Spleen (tissue), 11 donors: ENCODE data around the gene PCNX1. TPM values are rescaled to one million over a fixed set of nuclear protein-coding genes. Genes with fewer than 3 reads are reported as not detected.

Source experiments
- DNase-seq: peaks from one replicate; pipeline ENCODE4 v3.0.0-alpha.2; 2020
- H3K27ac ChIP-seq, 8 donors: fragments of 200-600 bp; sonication (generic) in 7 of 8; 1 replicate in 4 of 8; 2 replicates in 4 of 8; pipeline versions ENCODE4 v1.5.0 to v1.8.0; 2016 to 2021; ENCODE audit warnings: inconsistent platforms in 4 of 8, mild to moderate bottlenecking in 4 of 8, moderate library complexity in 1 of 8
- H3K27me3 ChIP-seq, 7 donors: fragments of 200-600 bp; sonication (generic) in 6 of 7; replicated peaks in 1 of 7; 1 replicate in 4 of 7; 2 replicates in 3 of 7; pipeline versions ENCODE4 v1.5.0 to v1.8.0; 2016 to 2021; ENCODE audit warnings: inconsistent platforms in 3 of 7, mild to moderate bottlenecking in 1 of 7
- H3K36me3 ChIP-seq, 6 donors: fragments of 200-600 bp; sonication (generic) in 5 of 6; 1 replicate in 4 of 6; 2 replicates in 2 of 6; pipeline versions ENCODE4 v1.5.0 to v1.8.0; 2016 to 2021; ENCODE audit warnings: inconsistent platforms in 2 of 6
- H3K4me1 ChIP-seq, 6 donors: fragments of 200-600 bp; sonication (generic) in 5 of 6; 1 replicate in 3 of 6; 2 replicates in 3 of 6; pipeline versions ENCODE4 v1.5.0 to v1.8.0; 2016 to 2021; ENCODE audit warnings: inconsistent platforms in 3 of 6
- H3K4me3 ChIP-seq, 8 donors: fragments of 200-600 bp; sonication (generic) in 7 of 8; 1 replicate in 4 of 8; 2 replicates in 4 of 8; pipeline versions ENCODE4 v1.5.0 to v1.8.0; 2016 to 2021; ENCODE audit warnings: inconsistent platforms in 4 of 8, mild to moderate bottlenecking in 4 of 8, moderate library complexity in 2 of 8
- H3K9me3 ChIP-seq, 8 donors: fragments of 200-600 bp; sonication (generic) in 7 of 8; 1 replicate in 4 of 8; 2 replicates in 4 of 8; pipeline versions ENCODE4 v1.5.0 to v1.8.0; 2016 to 2021; ENCODE audit warnings: inconsistent platforms in 4 of 8
- POLR2A ChIP-seq, 3 donors: fragments of 450-650 bp; IDR thresholded peaks; one replicate each; pipeline ENCODE4 v1.5.1; 2017; ENCODE audit warnings: antibody characterized with exemption in 3 of 3, mild to moderate bottlenecking in 1 of 3
- POLR2AphosphoS5 ChIP-seq, 3 donors: sonication (generic); formaldehyde crosslinking; IDR thresholded peaks; one replicate each; pipeline ENCODE4 v1.5.1; 2017; ENCODE audit warnings: antibody characterized with exemption in 3 of 3
- WGBS, 5 donors: extraction: QIAGEN DNeasy Blood & Tissue Kit in 3 of 5; methylation state at CpG; one replicate each; pipeline versions ENCODE4 v1.1.5 to v1.1.7; 2013 to 2018; 5-methylcytosine and 5-hydroxymethylcytosine counted together
- intact Hi-C: fragments of 100-400 bp; cut with DNase I; formaldehyde crosslinking; loops from one replicate; pipeline ENCODE4 v1.15.0; 2023; ENCODE audit warnings: low total_unique reads
- polyA plus RNA-seq, 3 donors: library from polyadenylated mRNA; stranded (reverse); fragments of 200-250 nt; gene quantifications; one replicate each; pipeline ENCODE4 v1.2.1, GENCODE V29; 2013
- total RNA-seq, 7 donors: library from RNA; depleted of rRNA in 3 of 7; stranded (reverse); fragments of >200 nt in 3 of 7; fragmentation: NEBNext Ultra II Directional in 4 of 7; extraction: Animal tissue kit (Norgen Biotek cat#: 25700) in 4 of 7; gene quantifications; one replicate each; pipeline versions ENCODE4 v1.1.0 to v1.2.1, GENCODE V29; 2016 to 2021
- TF ChIP-seq, protein P1 (sequence below), 11 experiments: fragments of 200-600 bp in 7 of 11; fragments of 450-650 bp in 4 of 11; sonication (generic) in 4 of 11; IDR thresholded peaks in 8 of 11; conservative IDR thresholded peaks in 3 of 11; 1 replicate in 7 of 11; 2 replicates in 4 of 11; pipeline versions ENCODE4 v1.4.0 to v1.8.0; 2016 to 2021; ENCODE audit warnings: antibody characterized with exemption in 11 of 11, inconsistent platforms in 4 of 11, mild to moderate bottlenecking in 1 of 11
- donor health status: healthy with polysubstance abuse.
- donor health status: DM: no; HTN: no; CAD: no; lungs with moderate emphysema.
- donor health status: DM: no; HTN: no; CAD: no.
- donor health status: Bipolar disorder and iron deficiency.
- donor health status: healthy.
- donor health status: DM: no; HTN: no; CAD: no.
- donor health status: DM: yes; HTN: yes; CAD: no.

PCNX1 gene
- total and polyA plus RNA-seq, 10 donors: 4.0 to 149 (median 100) TPM

GRCh38 chr14:70956511-70956910 lies 49.3 kb downstream of the PCNX1 start:
- H3K27ac ChIP-seq: no peak overlapping the region
- DNase-seq: no peak
- 81 to 89% (median 88%) methylated on average over 3 of the region's 3 CpGs for WGBS, 5 donors
- peaks cover 6 to 37% (median 19%) of the 10 kb centered on the region in 6 donors for H3K4me1 ChIP-seq
- no peaks in the 10 kb centered on the region for H3K9me3 ChIP-seq
- H3K27me3 ChIP-seq: no peaks in the 10 kb centered on the region
- H3K4me3 ChIP-seq: no peak overlapping the region
- peaks cover 0 to 28% (median 5%) of the 10 kb centered on the region in 6 donors for H3K36me3 ChIP-seq
- intact Hi-C loops: no loop called here
- TF ChIP-seq POLR2A (IDR thresholded peaks at IDR 0.05) (no peak), POLR2AphosphoS5 (IDR thresholded peaks at IDR 0.05) (no peak)
- TF ChIP-seq, protein P1, sequence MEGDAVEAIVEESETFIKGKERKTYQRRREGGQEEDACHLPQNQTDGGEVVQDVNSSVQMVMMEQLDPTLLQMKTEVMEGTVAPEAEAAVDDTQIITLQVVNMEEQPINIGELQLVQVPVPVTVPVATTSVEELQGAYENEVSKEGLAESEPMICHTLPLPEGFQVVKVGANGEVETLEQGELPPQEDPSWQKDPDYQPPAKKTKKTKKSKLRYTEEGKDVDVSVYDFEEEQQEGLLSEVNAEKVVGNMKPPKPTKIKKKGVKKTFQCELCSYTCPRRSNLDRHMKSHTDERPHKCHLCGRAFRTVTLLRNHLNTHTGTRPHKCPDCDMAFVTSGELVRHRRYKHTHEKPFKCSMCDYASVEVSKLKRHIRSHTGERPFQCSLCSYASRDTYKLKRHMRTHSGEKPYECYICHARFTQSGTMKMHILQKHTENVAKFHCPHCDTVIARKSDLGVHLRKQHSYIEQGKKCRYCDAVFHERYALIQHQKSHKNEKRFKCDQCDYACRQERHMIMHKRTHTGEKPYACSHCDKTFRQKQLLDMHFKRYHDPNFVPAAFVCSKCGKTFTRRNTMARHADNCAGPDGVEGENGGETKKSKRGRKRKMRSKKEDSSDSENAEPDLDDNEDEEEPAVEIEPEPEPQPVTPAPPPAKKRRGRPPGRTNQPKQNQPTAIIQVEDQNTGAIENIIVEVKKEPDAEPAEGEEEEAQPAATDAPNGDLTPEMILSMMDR (IDR thresholded peaks at IDR 0.05 in 8 of 11, conservative IDR thresholded peaks at IDR 0.05 in 3 of 11): no peak

GRCh38 chr14:70957710-70958109 lies 50.5 kb downstream of the PCNX1 start:
- TF ChIP-seq POLR2A (IDR thresholded peaks at IDR 0.05) (no peak), POLR2AphosphoS5 (IDR thresholded peaks at IDR 0.05) (no peak)
- TF ChIP-seq, protein P1 (IDR thresholded peaks at IDR 0.05 in 8 of 11, conservative IDR thresholded peaks at IDR 0.05 in 3 of 11): no peak
- no peak overlapping the region for H3K27ac ChIP-seq
- H3K4me1 ChIP-seq: peaks cover 6 to 37% (median 20%) of the 10 kb centered on the region in 6 donors
- no peak for DNase-seq
- intact Hi-C loops: no loop called here
- H3K4me3 ChIP-seq: no peak overlapping the region
- WGBS, 5 donors: 92 to 96% (median 95%) methylated on average over 2 of the region's 2 CpGs
- no peaks in the 10 kb centered on the region for H3K27me3 ChIP-seq
- no peaks in the 10 kb centered on the region for H3K9me3 ChIP-seq
- H3K36me3 ChIP-seq: peaks cover 0 to 29% (median 11%) of the 10 kb centered on the region in 6 donors

GRCh38 chr14:70962935-70963334 lies 55.7 kb downstream of the PCNX1 start:
- Histone ChIP-seq H3K9me3 (no peaks in the 10 kb centered on the region), H3K27me3 (no peaks in the 10 kb centered on the region), H3K4me3 (no peak overlapping the region), H3K36me3 (peaks cover 0 to 66% (median 12%) of the 10 kb centered on the region in 6 donors), H3K4me1 (peaks cover 0 to 47% (median 14%) of the 10 kb centered on the region in 6 donors), H3K27ac (no peak overlapping the region)
- no peak for TF ChIP-seq POLR2AphosphoS5 (IDR thresholded peaks at IDR 0.05)
- WGBS, 5 donors: 82 to 89% (median 87%) methylated on average over 2 of the region's 2 CpGs
- intact Hi-C loops: no loop called here
- DNase-seq: no peak

DNA sequence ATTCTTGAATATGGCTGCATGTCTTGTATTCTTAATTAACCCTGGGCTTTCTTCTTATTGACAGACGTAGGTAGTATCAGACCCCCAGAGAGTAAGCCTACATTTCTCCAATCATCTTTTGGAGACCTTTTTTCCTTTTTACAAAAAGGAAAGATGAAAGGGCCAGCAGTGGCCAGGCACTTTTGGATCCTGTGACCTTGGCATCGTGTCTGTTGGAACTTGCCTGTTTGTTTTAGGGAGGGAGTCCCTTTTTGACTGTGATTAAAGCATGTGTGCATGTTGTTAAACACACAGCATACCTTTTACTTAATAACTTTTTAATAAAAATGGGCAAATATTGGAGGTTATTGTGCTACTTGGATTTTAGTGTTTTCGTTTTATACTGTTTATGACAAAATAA lies 57.2 kb downstream of the PCNX1 start:
- WGBS, 5 donors: 78 to 85% (median 82%) methylated on average over 3 of the region's 3 CpGs
- Histone ChIP-seq H3K4me1 (peaks cover 0 to 56% (median 14%) of the 10 kb centered on the region in 6 donors), H3K9me3 (no peaks in the 10 kb centered on the region), H3K27ac (peak overlapping the region in 1 of 8 donors; percentile 31), H3K36me3 (peaks cover 0 to 82% (median 15%) of the 10 kb centered on the region in 6 donors), H3K27me3 (no peaks in the 10 kb centered on the region), H3K4me3 (no peak overlapping the region)
- intact Hi-C loops: no loop called here
- TF ChIP-seq POLR2AphosphoS5 (IDR thresholded peaks at IDR 0.05): no peak
- TF ChIP-seq POLR2A (IDR thresholded peaks at IDR 0.05): no peak
- TF ChIP-seq, protein P1 (IDR thresholded peaks at IDR 0.05 in 8 of 11, conservative IDR thresholded peaks at IDR 0.05 in 3 of 11): no peak
- DNase-seq: no peak
